GM04504 (cell line): ENCODE data around the gene PRPS1.
A peak's percentile ranks its signal among the peaks of the same experiment; 100 is the strongest.
"Not testable (repeated sequence)": the region's sequence is repeated elsewhere in the genome, so short reads cannot be mapped to it uniquely, and the experiment has no call there.

ENCODE experiments used
- DNase-seq: peaks from one replicate; pipeline ENCODE4 v3.0.0-alpha.2; 2012; ENCODE audit warnings: low read depth

Gene PRPS1

GRCh38 chrX:107630031-107630689 lies 1.9 kb downstream of the PRPS1 start:
- no peak for DNase-seq

GRCh38 chrX:107632346-107632745 lies 4.0 kb downstream of the PRPS1 start:
- DNase-seq, result no peak

- no peak for DNase-seq
These were observed 18.4 kb downstream of the PRPS1 start for GRCh38 chrX:107646735-107647134.

GRCh38 chrX:107648332-107648731 lies 20.0 kb downstream of the PRPS1 start:
- DNase-seq, result no peak

- DNase-seq, result no peak
These were observed 26.2 kb downstream of the PRPS1 start for GRCh38 chrX:107654566-107654871.

GRCh38 chrX:107654872-107655761 lies 26.8 kb downstream of the PRPS1 start:
- peak; percentile 67 for DNase-seq

GRCh38 chrX:107656978-107657377 lies 28.7 kb downstream of the PRPS1 start:
- no peak for DNase-seq

GRCh38 chrX:107658660-107659059 lies 30.4 kb downstream of the PRPS1 start:
- no peak for DNase-seq

- no peak for DNase-seq
These were observed 31.0 kb downstream of the PRPS1 start for GRCh38 chrX:107659286-107659685.

GRCh38 chrX:107659768-107660167 lies 31.5 kb downstream of the PRPS1 start:
- DNase-seq, result peak; percentile 14

- no peak for DNase-seq
These were observed 33.8 kb downstream of the PRPS1 start for GRCh38 chrX:107662145-107662544.

GRCh38 chrX:107662824-107663223 lies 34.5 kb downstream of the PRPS1 start:
- DNase-seq, result no peak

- DNase-seq, result no peak
These were observed 38.6 kb downstream of the PRPS1 start for GRCh38 chrX:107666931-107667330.

- no peak for DNase-seq
These were observed 39.1 kb downstream of the PRPS1 start for GRCh38 chrX:107667426-107667825.

GRCh38 chrX:107668710-107669109 lies 40.4 kb downstream of the PRPS1 start:
- DNase-seq, result not testable (repeated sequence)

- DNase-seq, result no peak
These were observed 41.0 kb downstream of the PRPS1 start for GRCh38 chrX:107669261-107669660.

- DNase-seq, result no peak
These were observed 41.7 kb downstream of the PRPS1 start for GRCh38 chrX:107669885-107670628.

GRCh38 chrX:107671256-107671655 lies 42.9 kb downstream of the PRPS1 start:
- not testable (repeated sequence) for DNase-seq

GRCh38 chrX:107672955-107673378 lies 44.7 kb downstream of the PRPS1 start:
- DNase-seq, result peak; percentile 35

- no peak for DNase-seq
These were observed 45.1 kb downstream of the PRPS1 start for GRCh38 chrX:107673431-107673830.

- DNase-seq, result no peak
These were observed 45.7 kb downstream of the PRPS1 start for GRCh38 chrX:107673933-107674479.
